ENCODE measurements around the gene C2CD4C.

The C2CD4C gene

DNA sequence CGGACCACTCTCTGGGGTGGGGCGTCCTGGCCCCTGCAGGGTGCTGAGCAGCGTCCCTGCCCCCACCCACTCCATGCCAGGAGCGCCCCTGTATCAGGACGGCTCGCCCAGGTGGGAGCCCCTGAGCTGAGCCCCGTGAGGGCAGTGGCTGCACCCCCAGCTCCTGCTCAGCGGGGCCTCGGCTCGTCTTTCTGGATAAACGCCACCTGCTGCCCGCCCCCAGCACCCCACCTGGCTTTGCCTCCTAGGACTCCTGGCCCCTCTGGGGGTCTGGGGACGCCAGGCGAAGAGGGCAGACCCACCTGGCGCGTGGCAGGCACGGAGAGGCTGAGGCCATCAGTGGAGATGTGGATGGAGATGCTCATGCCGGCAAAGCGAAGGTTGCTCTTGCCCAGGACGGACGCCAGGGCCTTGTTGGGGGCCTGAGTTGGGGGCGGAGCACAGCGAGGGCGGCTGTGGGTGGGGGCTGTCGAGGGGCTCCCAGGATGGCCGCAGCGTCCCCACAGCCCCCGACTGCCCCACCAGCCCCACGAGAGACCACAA lies 29.5 kb upstream of the C2CD4C start:
- in situ Hi-C loops (cut with MboI; ENCODE audit: low pct_unique_long_range_greater_than_20kb, low sequenced_read_pairs, unreplicated experiment), result no loop called here

GRCh38 chr19:437041-437440 lies 28.1 kb upstream of the C2CD4C start:
- in situ Hi-C loops (cut with MboI; ENCODE audit: low pct_unique_long_range_greater_than_20kb, low sequenced_read_pairs, unreplicated experiment), result no loop called here
- TF ChIP-seq CTCF (IDR thresholded peaks at IDR 0.05; ENCODE audit: extremely low read depth, insufficient read depth, missing control alignments), result no peak
- no peak for DNase-seq (ENCODE audit: low spot score)

More for the DNA sequence above, 29.5 kb upstream of the C2CD4C start:
- no peak for DNase-seq (ENCODE audit: low spot score)
- no peak for TF ChIP-seq CTCF (IDR thresholded peaks at IDR 0.05; ENCODE audit: extremely low read depth, insufficient read depth, missing control alignments)

DNA sequence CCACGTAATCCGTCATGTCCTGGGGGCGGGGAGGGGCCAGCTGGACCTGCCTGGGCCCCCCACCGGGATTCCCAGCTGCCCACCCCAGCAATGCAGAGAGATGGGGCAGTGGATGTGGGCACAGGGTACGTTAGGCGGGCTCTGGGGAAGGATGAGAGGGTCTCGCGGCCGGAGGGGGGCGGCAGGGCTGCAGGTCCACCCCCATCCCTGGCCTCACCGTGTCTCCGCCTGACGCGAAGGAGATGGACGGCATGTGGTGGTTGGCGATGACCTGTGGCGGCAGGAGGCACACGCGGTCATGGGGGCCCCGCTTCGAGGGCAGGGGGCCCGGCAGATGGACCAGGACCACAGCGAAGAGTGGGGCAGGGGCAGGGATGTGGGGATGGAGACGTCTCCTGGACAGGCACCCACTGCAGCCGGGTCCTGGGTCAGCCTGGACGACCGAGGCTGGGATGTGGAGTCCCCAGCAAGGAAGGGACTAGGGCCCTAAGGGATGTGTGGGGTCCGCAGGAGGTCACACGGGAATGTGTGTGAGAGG lies 27.5 kb upstream of the C2CD4C start:
- no peak for TF ChIP-seq CTCF (IDR thresholded peaks at IDR 0.05; ENCODE audit: extremely low read depth, insufficient read depth, missing control alignments)
- no peak for DNase-seq (ENCODE audit: low spot score)
- in situ Hi-C loops (cut with MboI; ENCODE audit: low pct_unique_long_range_greater_than_20kb, low sequenced_read_pairs, unreplicated experiment), result no loop called here

GRCh38 chr19:435707-436412 lies 26.9 kb upstream of the C2CD4C start:
- in situ Hi-C loops (cut with MboI; ENCODE audit: low pct_unique_long_range_greater_than_20kb, low sequenced_read_pairs, unreplicated experiment), result no loop called here
- TF ChIP-seq CTCF (IDR thresholded peaks at IDR 0.05; ENCODE audit: extremely low read depth, insufficient read depth, missing control alignments), result no peak
- no peak for DNase-seq (ENCODE audit: low spot score)

DNA sequence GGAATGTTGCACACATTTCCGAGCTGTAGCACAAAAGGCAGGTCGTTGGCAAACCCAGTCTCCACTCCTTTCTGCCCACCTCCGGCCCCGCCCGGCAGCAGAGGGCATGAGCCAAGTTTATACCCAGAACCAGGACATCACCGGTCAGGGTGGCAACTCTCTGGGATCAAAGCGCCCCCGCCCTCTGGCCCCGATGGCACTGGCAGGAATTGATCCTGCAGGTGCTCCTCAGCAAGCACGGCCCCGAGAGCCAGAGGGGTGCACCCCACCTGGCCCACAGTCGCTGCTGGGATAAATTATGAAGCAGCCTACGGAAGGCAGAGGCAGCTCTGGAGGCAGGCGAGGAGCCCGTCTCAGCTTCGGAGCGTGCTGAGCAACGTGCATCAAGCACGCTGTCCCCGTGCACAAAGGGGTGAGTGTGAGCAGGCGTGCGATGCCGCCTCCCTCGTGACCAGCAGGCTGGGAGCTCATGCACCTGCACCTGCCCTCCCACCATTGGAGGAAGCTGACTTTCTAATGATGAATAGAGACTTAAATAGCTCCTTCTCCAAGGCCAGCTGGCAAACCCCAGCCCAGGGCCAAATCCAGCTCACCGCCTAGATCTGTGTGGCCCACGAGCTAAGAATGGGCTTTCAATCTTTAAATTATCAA lies 26.2 kb upstream of the C2CD4C start:
- in situ Hi-C loops (cut with MboI; ENCODE audit: low pct_unique_long_range_greater_than_20kb, low sequenced_read_pairs, unreplicated experiment), result no loop called here
- TF ChIP-seq CTCF (IDR thresholded peaks at IDR 0.05; ENCODE audit: extremely low read depth, insufficient read depth, missing control alignments), result no peak
- no peak for DNase-seq (ENCODE audit: low spot score)

DNA sequence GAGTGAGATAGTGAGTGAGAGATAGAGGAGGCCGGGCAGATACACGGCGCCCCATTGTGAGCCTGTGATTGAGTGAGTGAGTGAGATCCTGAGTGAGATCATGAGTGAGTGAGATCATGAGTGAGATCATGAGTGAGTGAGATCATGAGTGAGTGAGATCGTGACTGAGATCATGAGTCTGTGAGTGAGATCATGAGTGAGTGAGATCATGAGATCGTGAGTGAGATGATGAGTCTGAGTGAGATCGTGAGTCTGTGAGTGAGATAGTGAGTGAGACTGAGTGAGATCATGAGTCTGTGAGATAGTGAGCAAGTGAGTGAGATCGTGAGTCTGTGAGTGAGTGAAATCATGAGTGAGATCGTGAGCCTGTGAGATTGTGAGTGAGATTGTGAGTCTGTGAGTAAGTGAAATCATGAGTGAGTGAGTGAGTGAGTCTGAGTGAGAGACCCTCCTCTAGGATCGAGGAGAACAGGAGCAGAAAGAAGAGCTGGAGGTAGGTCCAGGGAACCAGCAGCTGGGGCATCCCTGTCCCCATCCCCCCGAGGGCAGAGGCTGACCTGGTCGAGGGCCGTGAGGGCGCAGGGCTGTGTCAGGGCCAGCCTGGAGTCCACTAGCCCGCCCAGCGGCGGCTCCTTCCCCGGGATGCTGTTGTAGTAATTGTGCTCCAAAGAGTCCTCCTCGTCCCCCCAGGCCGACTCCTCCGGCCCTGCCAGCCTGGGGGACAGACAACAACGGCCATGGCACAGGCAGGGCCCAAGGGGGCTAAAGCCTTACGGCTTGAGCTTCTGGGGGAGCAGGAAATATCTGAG lies 25.4 kb upstream of the C2CD4C start:
- no peak for TF ChIP-seq CTCF (IDR thresholded peaks at IDR 0.05; ENCODE audit: extremely low read depth, insufficient read depth, missing control alignments)
- in situ Hi-C loops (cut with MboI; ENCODE audit: low pct_unique_long_range_greater_than_20kb, low sequenced_read_pairs, unreplicated experiment), result no loop called here
- no peak for DNase-seq (ENCODE audit: low spot score)

Measured in GM13977 (cell line).